Esophagus muscularis mucosa (tissue), 4 donors: ENCODE data around the gene SCGB1C2.

Source experiments
- CTCF ChIP-seq, 3 experiments: fragments of 200-600 bp in 2 of 3; fragments of 450-650 bp in 1 of 3; sonication (generic) in 2 of 3; IDR thresholded peaks; one replicate each; pipeline ENCODE4 v1.5.1; 2017 to 2019; ENCODE audit warnings: antibody characterized with exemption in 3 of 3, mild to moderate bottlenecking in 2 of 3, moderate library complexity in 1 of 3
- EP300 ChIP-seq: sonication (generic); formaldehyde crosslinking; IDR thresholded peaks from one replicate; pipeline ENCODE4 v1.6.1; 2017; ENCODE audit warnings: antibody characterized with exemption
- POLR2A ChIP-seq: fragments of 450-650 bp; IDR thresholded peaks from one replicate; pipeline ENCODE4 v1.6.1; 2017; ENCODE audit warnings: antibody characterized with exemption, moderate library complexity, mild to moderate bottlenecking, low read depth
- POLR2AphosphoS5 ChIP-seq, 2 donors: sonication (generic); formaldehyde crosslinking; IDR thresholded peaks; one replicate each; pipeline ENCODE4 v1.6.1; 2017; ENCODE audit warnings: antibody characterized with exemption in 2 of 2

- no peak for TF ChIP-seq POLR2AphosphoS5 (IDR thresholded peaks at IDR 0.05)
- no peak for TF ChIP-seq EP300
- no peak for TF ChIP-seq CTCF (IDR thresholded peaks at IDR 0.05)
- no peak for TF ChIP-seq POLR2A
These were observed 18.2 kb downstream of the SCGB1C2 start for GRCh38 chr17:155576-155975.
